ENCODE data around the gene HDAC2. TPM values are rescaled to one million over a fixed set of nuclear protein-coding genes. Genes with fewer than 3 reads are reported as not detected.

Gene HDAC2
- total and polyA plus RNA-seq, 2 donors (not counting 1 experiment from before 2014, with no cell fraction given), result 30.8 to 58.3 TPM

DNA sequence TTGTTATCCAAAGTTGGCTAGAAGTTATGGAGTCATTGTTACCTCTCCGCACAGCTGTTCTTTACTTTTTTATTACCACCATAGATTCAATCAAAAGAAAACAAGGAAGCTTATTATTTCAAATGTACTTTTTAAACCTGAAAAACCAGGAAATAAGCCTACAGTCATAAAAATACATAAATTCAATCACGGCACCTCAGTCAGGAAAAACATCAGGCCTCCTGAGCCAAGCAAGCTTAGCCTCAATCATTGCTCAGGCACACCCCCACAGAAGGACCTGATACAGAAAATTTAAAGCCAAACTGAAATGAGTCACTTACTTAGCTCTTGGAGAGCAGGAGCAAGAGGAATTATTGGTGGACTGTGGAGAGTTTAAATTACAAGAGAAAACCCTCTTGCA is 69.5 kb downstream of the HDAC2 start:
- no peak overlapping the region for H3K4me2 ChIP-seq (replicated peaks; ENCODE audit: low read depth, low read length, poor library complexity, severe bottlenecking)
- intact Hi-C loops (cut with micrococcal nuclease), result no loop called here
- H3K9me3 Mint-ChIP-seq (ENCODE audit: insufficient read depth), result no peaks in the 10 kb centered on the region

More for the DNA sequence above, 69.5 kb downstream of the HDAC2 start:
- Histone ChIP-seq H3K27me3 (replicated peaks in 1 of 4; ENCODE audit: control extremely low read depth in 1 of 4, control insufficient read depth in 3 of 4, insufficient read depth in 4 of 4, low read length in 3 of 4) (no peaks in the 10 kb centered on the region), H3K9me3 (ENCODE audit: control extremely low read depth in 1 of 3, control insufficient read depth in 2 of 3, insufficient read depth in 1 of 3, low read length in 2 of 3) (peaks cover 0 to 3% (median 0%) of the 10 kb centered on the region in 3 donors), H3K27ac (ENCODE audit: low read length in 2 of 2) (no peak overlapping the region), H3K79me2 (ENCODE audit: control insufficient read depth, insufficient read depth, low read length) (no peaks in the 10 kb centered on the region), H3K9ac (ENCODE audit: low read length) (no peak overlapping the region), H2AFZ (ENCODE audit: insufficient read depth, low read depth, low read length, poor library complexity, severe bottlenecking) (no peak overlapping the region), H3K4me3 (ENCODE audit: control extremely low read depth in 1 of 5, extremely low read depth in 1 of 5, insufficient read depth in 1 of 5, low read depth in 2 of 5, low read length in 4 of 5) (no peak overlapping the region), H3K4me1 (ENCODE audit: control insufficient read depth in 2 of 2, insufficient read depth in 2 of 2, low read length in 2 of 2) (no peaks in the 10 kb centered on the region), H4K20me1 (ENCODE audit: control insufficient read depth, insufficient read depth, low read length, poor library complexity, severe bottlenecking) (no peaks in the 10 kb centered on the region), H3K36me3 (replicated peaks in 1 of 2; ENCODE audit: control extremely low read depth in 1 of 2, control insufficient read depth in 1 of 2, extremely low read depth in 1 of 2, insufficient read depth in 2 of 2, low read length in 1 of 2) (no peaks in the 10 kb centered on the region)
- ChIA-PET POLR2A (no interaction called here), CTCF (no interaction called here)
- no peak overlapping the region for H3K4me3 Mint-ChIP-seq
- H3K27me3 Mint-ChIP-seq, result no peaks in the 10 kb centered on the region
- 100% methylated on average over 1 of the region's 2 CpGs for WGBS (ENCODE audit: insufficient coverage)
- no peaks in the 10 kb centered on the region for H3K4me1 Mint-ChIP-seq
- TF ChIP-seq, protein P1, sequence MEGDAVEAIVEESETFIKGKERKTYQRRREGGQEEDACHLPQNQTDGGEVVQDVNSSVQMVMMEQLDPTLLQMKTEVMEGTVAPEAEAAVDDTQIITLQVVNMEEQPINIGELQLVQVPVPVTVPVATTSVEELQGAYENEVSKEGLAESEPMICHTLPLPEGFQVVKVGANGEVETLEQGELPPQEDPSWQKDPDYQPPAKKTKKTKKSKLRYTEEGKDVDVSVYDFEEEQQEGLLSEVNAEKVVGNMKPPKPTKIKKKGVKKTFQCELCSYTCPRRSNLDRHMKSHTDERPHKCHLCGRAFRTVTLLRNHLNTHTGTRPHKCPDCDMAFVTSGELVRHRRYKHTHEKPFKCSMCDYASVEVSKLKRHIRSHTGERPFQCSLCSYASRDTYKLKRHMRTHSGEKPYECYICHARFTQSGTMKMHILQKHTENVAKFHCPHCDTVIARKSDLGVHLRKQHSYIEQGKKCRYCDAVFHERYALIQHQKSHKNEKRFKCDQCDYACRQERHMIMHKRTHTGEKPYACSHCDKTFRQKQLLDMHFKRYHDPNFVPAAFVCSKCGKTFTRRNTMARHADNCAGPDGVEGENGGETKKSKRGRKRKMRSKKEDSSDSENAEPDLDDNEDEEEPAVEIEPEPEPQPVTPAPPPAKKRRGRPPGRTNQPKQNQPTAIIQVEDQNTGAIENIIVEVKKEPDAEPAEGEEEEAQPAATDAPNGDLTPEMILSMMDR (IDR thresholded peaks at IDR 0.05), result no peak
- TF ChIP-seq EZH2 (IDR thresholded peaks at IDR 0.05; ENCODE audit: borderline replicate concordance, insufficient read depth, low read depth, low read length, poor library complexity, severe bottlenecking), result no peak
- H3K27ac Mint-ChIP-seq, result no peak overlapping the region
- no peak for DNase-seq
- ATAC-seq (ENCODE audit: low read depth), result no peak
